ENCODE data around the gene ADD2.

ADD2 gene

DNA sequence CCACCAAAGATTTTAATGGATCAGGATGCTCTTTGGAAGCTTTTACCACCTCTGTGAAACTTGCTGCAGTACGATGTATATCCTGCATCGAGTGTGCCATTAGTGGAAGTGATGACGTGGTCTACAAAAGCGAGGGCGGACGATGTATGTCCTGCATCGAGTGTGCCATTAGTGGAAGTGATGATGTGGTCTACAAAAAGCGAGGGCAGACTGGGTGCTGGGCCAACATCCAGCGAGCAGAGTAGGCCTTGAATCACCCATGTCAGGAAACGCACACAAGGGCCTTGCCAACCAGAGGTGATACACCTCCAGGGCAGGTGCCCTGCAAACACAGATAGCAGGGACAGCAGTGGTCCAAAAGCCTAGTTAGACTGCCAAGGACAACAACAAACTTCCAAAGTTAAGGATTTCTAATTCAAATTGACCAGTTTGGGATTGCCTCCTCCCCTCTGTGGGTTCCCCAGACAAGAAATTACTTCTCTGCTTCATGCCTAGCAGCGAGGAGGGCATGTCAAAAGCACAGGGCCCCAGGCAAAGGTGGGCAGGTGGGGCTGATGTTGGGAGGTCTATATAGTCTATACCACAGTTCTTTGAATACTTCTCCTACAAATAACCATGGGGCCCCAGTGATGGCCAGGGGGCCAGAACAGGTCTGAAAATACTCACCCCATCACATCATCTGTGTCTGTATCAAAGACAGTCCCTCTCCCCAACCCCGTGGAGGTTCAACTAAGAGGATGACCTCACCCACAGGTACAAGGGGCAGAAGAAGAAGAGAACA is 70.2 kb downstream of the ADD2 start:
- no peak for DNase-seq

- no peak for DNase-seq
Measured at GRCh38 chr2:70696142-70696541, 71.9 kb downstream of the ADD2 start.

GRCh38 chr2:70692256-70692655 is 75.7 kb downstream of the ADD2 start:
- no peak for DNase-seq

DNA sequence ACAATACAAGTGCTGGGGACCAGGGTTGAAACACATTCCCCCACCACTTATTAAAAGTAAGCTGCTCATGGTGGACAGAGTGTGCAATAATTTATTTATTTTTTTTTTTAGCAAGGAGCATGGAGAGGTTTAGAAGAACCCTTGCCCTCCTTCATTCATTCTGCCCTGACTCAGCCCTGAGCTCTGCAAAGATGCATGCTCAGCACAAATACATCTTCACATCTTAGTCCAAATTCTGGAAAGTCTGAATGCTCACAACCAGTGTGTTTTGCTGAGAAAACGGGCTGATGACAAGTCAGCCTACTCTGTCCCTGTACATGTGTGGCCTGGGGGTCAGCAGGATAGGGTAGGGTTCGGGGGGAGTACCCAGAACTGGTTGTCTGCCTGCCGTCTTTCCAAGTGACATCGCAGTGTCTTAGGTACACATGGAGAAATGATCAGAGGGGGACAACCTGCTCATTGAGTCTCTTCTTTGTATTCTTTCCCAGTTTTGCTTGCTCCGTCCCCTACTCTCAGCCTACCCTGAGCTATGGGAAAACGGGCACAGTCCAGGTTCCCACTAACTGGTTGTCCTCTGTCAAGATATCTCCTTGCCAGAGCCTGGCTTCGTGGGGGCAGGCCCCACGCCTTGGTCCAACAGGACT is 76.4 kb downstream of the ADD2 start:
- no peak for DNase-seq

- no peak for DNase-seq
Measured at GRCh38 chr2:70690846-70691245, 77.2 kb downstream of the ADD2 start.

GRCh38 chr2:70688427-70688826 is 79.6 kb downstream of the ADD2 start:
- DNase-seq = no peak

GRCh38 chr2:70687461-70687795 is 80.6 kb downstream of the ADD2 start:
- DNase-seq = no peak

- DNase-seq = peak; percentile 94
Measured at GRCh38 chr2:70686577-70687460, 81.2 kb downstream of the ADD2 start.

GRCh38 chr2:70685771-70686171 is 82.2 kb downstream of the ADD2 start:
- DNase-seq = peak; percentile 37

DNA sequence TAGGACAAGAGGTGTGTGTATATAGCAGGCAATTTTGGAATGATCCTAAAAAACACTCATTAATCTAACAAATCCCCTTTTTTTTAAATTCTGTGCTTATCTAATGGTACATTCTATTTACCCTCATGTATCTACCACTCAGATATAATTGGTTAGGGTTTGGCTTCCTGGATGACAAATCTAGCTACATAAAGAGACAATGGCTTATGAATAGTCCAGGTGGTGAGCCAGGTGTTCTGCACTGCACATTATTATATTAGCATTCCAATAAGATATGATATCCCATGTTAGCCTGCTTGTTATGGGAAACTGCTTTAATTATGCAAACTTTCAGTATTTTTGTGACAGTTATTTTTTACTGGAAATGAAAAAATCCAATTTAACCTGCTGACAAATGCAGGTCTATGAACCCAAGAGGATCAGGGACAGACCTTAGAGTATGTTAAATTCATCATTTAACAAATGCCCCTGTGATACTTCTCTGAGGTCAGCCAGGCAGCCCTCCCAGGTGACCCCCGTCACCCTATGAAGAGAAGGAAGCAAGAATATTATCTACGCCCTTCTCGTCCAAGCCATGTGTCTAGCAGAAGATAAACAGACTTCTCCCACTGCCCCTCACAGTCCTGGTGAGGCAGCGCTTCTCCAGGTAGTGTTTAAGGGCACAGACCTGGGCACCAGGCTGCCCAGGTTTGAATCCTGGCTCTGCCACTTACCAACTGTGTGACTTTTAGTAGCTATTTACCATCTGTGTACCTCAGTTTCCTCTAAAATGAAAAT is 83.0 kb downstream of the ADD2 start:
- no peak for DNase-seq

DNA sequence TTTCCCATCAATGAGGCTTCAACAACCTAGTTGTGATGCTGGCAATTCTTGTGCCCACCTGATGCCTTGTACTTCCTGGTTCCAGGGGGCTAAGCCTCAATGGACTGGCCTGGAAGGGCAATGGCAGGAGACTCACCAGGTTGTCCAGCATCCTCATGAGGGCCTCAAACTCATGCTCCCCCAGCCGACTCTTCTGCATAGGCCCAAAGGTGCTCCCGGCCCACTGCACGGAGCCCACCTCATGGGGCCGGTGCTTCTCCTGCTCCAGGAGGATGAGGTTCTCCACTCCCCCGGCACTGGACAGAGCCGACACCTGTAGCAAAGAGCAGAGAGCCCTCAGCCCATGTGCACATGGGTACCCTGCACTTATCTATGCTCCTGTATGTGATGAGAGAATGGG is 84.5 kb downstream of the ADD2 start:
- DNase-seq = no peak

- DNase-seq = no peak
Measured at GRCh38 chr2:70680735-70681134, 87.3 kb downstream of the ADD2 start.

GRCh38 chr2:70679259-70679658 is 88.7 kb downstream of the ADD2 start:
- no peak for DNase-seq

DNA sequence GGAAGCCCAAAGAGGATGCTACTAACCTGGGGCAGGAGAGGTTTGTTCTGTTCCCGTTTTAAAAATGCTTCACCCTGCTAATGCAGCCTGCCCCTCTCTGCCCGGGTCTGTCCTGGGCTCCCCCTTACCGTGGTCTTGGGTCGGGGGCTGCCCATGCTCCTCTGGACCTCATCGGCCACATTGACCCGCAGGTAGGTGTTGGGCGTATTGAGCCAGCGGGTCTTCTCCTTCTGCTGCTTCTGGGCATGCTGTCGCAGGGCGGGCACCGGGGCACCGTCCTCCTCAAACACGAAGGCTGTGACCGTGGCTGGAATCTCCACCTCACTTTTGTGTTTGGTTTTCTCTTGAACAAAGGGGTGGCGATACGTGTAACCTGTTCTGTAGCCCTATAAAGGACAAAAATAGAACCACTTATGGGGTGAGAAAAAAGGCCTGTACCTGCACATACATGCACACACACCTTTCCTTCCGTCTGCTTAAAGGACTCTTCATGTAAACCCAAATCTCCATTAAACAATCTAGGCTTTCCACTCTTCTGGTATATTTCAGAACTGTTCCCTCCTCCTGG is 89.3 kb downstream of the ADD2 start:
- DNase-seq = no peak

DNA sequence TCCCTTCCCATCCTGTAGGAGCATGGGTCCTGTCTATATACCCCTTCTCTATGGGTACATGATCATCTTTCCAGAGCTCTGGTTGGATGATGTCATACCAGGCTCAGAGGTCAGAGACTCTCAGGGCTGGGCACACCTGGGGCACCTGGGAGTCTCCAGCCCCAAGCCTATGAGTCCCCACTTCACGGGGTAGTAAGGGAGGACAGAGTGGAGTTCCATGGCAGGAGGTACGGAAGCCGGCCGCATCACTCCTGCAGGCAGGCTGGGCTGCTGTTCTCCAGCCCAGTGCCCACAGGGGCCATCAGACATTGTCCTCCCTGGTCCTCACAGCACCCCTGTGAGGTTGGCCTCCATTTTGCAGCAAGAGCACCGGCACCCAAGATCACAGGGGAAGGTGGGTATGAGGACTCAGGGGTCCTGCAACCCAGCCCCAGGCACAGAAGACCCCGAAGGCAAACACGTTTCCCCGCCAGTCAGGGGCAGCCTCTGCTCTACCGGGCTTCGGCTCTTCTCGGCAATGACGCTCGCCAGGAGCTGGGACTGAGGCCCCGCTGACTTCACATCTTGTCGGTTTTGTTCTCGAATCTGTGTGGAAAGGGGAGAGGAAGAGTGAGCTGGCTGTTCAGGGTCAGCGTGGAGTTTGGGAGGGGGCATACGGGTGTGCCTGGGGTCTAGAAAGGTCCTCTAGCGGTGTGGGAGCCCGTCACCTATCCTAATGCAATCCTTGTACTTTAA is 91.5 kb downstream of the ADD2 start:
- DNase-seq = no peak

GRCh38 chr2:70675862-70676261 is 92.1 kb downstream of the ADD2 start:
- DNase-seq = no peak

GRCh38 chr2:70674636-70675430 is 93.2 kb downstream of the ADD2 start:
- DNase-seq = no peak

DNA sequence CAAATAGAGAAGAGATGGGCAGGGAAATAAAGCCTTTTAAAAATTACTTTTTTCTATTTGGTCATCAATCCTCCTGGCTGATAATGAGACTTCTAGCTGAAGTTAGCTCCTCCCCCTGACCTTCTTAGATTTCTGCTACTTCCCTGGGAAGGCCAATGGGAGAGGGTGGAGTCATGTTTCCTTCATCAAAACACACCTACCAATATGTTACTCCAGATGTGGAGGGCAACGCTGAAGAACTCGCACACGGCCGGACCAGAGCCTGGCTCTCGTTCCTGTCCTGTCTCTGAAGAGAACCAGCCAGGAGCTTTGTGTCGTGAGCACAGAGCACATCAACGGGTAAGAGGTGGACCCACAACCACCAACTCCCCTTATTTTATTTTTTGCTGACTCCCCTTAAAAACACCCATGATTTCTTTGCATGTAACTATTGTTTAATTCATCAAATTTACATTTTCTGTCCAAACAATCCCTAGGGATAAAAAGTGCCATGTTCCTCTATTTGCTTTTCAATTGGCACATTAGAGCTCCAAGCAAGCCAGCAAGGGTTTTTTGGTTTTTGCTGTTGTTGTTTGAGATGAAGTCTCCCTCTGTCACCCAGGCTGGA is 94.9 kb downstream of the ADD2 start:
- peak; percentile 14 for DNase-seq

- DNase-seq = peak; percentile 76
Measured at GRCh38 chr2:70671092-70671675, 96.8 kb downstream of the ADD2 start.

DNA sequence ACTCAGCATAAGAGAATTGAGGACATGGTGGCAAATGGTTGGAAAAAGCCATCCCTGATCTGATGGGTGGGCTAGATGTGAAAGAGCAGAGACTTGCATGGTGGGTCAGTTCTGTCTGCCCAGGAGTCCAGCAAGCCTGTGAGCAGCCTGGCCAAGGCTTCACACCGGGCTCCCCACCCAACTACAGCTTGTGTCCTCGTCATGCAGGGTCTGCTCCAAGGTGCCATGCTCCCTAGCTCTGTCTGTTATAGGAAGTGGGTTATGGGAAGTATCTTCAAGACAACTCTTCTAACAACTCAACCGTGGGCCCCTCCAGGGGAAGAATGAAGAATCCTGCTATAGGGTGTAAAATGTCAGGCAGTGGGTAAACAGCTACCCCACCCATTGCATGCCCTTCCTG is 97.4 kb downstream of the ADD2 start:
- DNase-seq = no peak
